ENCODE data around the gene FARP1.

Gene FARP1

GRCh38 chr13:98504371-98504963 lies 361.6 kb downstream of the FARP1 start:
- TF ChIP-seq SIN3A (IDR thresholded peaks at IDR 0.05; ENCODE audit: borderline replicate concordance, insufficient read depth, low read length) (no peak), TAF1 (IDR thresholded peaks at IDR 0.05; ENCODE audit: borderline replicate concordance, insufficient read depth, low read length) (no peak), REST (IDR thresholded peaks at IDR 0.05; ENCODE audit: insufficient read depth in 1 of 2, low read depth in 2 of 2, low read length in 2 of 2) (no peak), FOXP2 (optimal IDR thresholded peaks at IDR 0.05; ENCODE audit: borderline replicate concordance, extremely low read depth, extremely low read length, insufficient read depth) (no peak), POLR2AphosphoS5 (IDR thresholded peaks at IDR 0.05; ENCODE audit: low read depth, low read length) (no peak)

Data from PFSK-1 (cell line).